ENCODE measurements around the gene DNAJB6.

Gene DNAJB6

DNA sequence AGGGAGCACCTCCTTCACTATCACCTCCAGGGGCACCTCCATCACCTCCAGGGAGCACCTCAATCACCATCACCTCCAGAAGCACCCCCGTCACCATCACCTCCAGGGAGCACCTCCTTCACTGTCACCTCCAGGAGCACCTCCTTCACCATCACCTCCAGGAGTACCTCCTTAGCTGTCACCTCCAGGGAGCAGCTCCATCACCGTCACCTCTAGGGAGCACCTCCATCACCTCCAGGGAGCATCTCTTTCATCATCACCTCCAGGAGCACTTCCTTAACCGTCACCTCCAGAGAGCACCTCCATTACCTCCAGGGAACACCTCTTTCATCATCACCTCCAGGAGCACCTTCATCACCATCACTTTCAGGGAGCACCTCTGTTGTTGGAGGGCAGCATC is 103.0 kb downstream of the DNAJB6 start:
- H3K27me3 ChIP-seq (ENCODE audit: low read length) = no peaks in the 10 kb centered on the region
- H3K9ac ChIP-seq (ENCODE audit: low read length) = no peak overlapping the region
- no peak overlapping the region for H3K4me2 ChIP-seq (ENCODE audit: low read depth, low read length, poor library complexity, severe bottlenecking)
- TF ChIP-seq, protein P1, sequence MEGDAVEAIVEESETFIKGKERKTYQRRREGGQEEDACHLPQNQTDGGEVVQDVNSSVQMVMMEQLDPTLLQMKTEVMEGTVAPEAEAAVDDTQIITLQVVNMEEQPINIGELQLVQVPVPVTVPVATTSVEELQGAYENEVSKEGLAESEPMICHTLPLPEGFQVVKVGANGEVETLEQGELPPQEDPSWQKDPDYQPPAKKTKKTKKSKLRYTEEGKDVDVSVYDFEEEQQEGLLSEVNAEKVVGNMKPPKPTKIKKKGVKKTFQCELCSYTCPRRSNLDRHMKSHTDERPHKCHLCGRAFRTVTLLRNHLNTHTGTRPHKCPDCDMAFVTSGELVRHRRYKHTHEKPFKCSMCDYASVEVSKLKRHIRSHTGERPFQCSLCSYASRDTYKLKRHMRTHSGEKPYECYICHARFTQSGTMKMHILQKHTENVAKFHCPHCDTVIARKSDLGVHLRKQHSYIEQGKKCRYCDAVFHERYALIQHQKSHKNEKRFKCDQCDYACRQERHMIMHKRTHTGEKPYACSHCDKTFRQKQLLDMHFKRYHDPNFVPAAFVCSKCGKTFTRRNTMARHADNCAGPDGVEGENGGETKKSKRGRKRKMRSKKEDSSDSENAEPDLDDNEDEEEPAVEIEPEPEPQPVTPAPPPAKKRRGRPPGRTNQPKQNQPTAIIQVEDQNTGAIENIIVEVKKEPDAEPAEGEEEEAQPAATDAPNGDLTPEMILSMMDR (IDR thresholded peaks at IDR 0.05; ENCODE audit: insufficient read depth, low read length, poor library complexity, severe bottlenecking) = no peak
- TF ChIP-seq EZH2phosphoT487 (conservative IDR thresholded peaks at IDR 0.05; ENCODE audit: low read length) = no peak
- no peak overlapping the region for H2AFZ ChIP-seq (ENCODE audit: low read depth, low read length, severe bottlenecking)
- H4K20me1 ChIP-seq (ENCODE audit: low read depth, low read length) = no peaks in the 10 kb centered on the region
- H3K9me3 ChIP-seq (ENCODE audit: insufficient read depth, low read length) = no peaks in the 10 kb centered on the region
- no peaks in the 10 kb centered on the region for H3K36me3 ChIP-seq (ENCODE audit: low read length)
- no peaks in the 10 kb centered on the region for H3K79me2 ChIP-seq (ENCODE audit: insufficient read depth, low read length)
- H3K4me3 ChIP-seq (ENCODE audit: insufficient read depth, low read length, poor library complexity, severe bottlenecking) = no peak overlapping the region
- no peaks in the 10 kb centered on the region for H3K9me2 ChIP-seq (replicated peaks; ENCODE audit: insufficient read depth, low read length)
- no peaks in the 10 kb centered on the region for H3F3A ChIP-seq (ENCODE audit: insufficient read depth)
- H3K27ac ChIP-seq (ENCODE audit: low read depth, low read length) = no peak overlapping the region

DNA sequence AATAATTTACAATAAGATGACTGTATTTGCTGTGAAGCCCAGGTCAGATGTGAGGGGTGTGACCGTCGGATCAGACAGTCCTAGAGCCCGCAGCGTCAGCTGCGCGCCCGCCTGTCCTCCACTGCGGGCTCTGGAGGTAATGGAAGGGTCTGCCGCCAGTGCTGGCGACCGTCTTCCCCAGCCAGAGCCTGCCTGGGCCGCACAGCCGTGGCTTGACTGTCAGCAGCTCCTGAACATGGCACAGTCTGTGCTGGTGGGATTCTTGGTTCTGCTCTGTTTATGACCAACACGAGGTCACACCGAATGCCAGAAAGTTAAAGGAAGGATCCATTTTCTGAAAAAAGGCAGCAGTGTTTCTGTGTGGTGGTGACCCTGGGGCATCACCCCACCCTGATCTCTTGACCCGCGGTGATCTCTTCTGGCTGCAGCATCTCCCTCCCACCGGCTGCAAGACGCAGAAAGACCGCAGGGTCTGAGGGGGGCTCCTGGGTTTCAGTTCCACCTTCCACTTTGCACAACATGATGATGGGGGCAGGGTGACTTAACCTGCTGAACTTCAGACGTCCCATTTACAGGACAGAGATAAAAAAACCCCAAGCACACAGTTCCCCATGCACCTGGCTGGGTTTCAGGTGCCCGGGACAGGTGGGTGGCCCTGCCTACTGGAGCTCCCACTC is 103.7 kb downstream of the DNAJB6 start:
- Histone ChIP-seq H3K27ac (ENCODE audit: low read depth, low read length) (no peak overlapping the region), H3F3A (ENCODE audit: insufficient read depth) (no peaks in the 10 kb centered on the region), H3K79me2 (ENCODE audit: insufficient read depth, low read length) (no peaks in the 10 kb centered on the region), H3K36me3 (ENCODE audit: low read length) (no peaks in the 10 kb centered on the region), H3K27me3 (ENCODE audit: low read length) (no peaks in the 10 kb centered on the region), H4K20me1 (ENCODE audit: low read depth, low read length) (no peaks in the 10 kb centered on the region), H2AFZ (ENCODE audit: low read depth, low read length, severe bottlenecking) (no peak overlapping the region), H3K9ac (ENCODE audit: low read length) (no peak overlapping the region), H3K4me3 (ENCODE audit: insufficient read depth, low read length, poor library complexity, severe bottlenecking) (no peak overlapping the region), H3K9me3 (ENCODE audit: insufficient read depth, low read length) (no peaks in the 10 kb centered on the region), H3K4me2 (ENCODE audit: low read depth, low read length, poor library complexity, severe bottlenecking) (no peak overlapping the region), H3K9me2 (replicated peaks; ENCODE audit: insufficient read depth, low read length) (no peaks in the 10 kb centered on the region)
- TF ChIP-seq, protein P1 (IDR thresholded peaks at IDR 0.05; ENCODE audit: insufficient read depth, low read length, poor library complexity, severe bottlenecking) = no peak
- TF ChIP-seq EZH2phosphoT487 (conservative IDR thresholded peaks at IDR 0.05; ENCODE audit: low read length) = no peak

DNA sequence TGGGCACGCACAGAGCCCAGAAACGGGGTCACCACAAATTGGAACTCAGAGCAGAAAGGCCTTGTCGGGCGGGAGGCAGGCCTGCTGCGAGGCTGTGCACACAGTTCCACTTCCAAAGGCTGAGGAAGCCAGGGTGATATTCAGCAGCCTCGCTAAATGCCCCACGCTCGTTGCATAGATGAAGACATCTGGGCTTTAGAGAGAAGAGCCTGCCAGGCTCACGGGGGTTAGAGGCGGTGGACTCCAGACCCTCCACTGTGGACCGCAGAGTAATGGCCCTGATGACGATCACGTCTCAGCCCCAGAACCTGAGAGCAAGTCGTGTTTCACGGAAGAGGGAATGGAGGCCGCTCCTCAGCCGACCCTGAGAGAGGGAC is 104.2 kb downstream of the DNAJB6 start:
- TF ChIP-seq, protein P1 (IDR thresholded peaks at IDR 0.05; ENCODE audit: insufficient read depth, low read length, poor library complexity, severe bottlenecking) = no peak
- no peak for TF ChIP-seq EZH2phosphoT487 (conservative IDR thresholded peaks at IDR 0.05; ENCODE audit: low read length)
- Histone ChIP-seq H3K9ac (ENCODE audit: low read length) (no peak overlapping the region), H3K27me3 (ENCODE audit: low read length) (no peaks in the 10 kb centered on the region), H3K27ac (ENCODE audit: low read depth, low read length) (no peak overlapping the region), H3K9me2 (replicated peaks; ENCODE audit: insufficient read depth, low read length) (no peaks in the 10 kb centered on the region), H3K4me3 (ENCODE audit: insufficient read depth, low read length, poor library complexity, severe bottlenecking) (no peak overlapping the region), H2AFZ (ENCODE audit: low read depth, low read length, severe bottlenecking) (no peak overlapping the region), H3K79me2 (ENCODE audit: insufficient read depth, low read length) (no peaks in the 10 kb centered on the region), H3K4me2 (ENCODE audit: low read depth, low read length, poor library complexity, severe bottlenecking) (no peak overlapping the region), H3F3A (ENCODE audit: insufficient read depth) (no peaks in the 10 kb centered on the region), H3K36me3 (ENCODE audit: low read length) (no peaks in the 10 kb centered on the region), H4K20me1 (ENCODE audit: low read depth, low read length) (no peaks in the 10 kb centered on the region), H3K9me3 (ENCODE audit: insufficient read depth, low read length) (no peaks in the 10 kb centered on the region)
